ENCODE data around the gene FSTL3.

FSTL3 gene

DNA sequence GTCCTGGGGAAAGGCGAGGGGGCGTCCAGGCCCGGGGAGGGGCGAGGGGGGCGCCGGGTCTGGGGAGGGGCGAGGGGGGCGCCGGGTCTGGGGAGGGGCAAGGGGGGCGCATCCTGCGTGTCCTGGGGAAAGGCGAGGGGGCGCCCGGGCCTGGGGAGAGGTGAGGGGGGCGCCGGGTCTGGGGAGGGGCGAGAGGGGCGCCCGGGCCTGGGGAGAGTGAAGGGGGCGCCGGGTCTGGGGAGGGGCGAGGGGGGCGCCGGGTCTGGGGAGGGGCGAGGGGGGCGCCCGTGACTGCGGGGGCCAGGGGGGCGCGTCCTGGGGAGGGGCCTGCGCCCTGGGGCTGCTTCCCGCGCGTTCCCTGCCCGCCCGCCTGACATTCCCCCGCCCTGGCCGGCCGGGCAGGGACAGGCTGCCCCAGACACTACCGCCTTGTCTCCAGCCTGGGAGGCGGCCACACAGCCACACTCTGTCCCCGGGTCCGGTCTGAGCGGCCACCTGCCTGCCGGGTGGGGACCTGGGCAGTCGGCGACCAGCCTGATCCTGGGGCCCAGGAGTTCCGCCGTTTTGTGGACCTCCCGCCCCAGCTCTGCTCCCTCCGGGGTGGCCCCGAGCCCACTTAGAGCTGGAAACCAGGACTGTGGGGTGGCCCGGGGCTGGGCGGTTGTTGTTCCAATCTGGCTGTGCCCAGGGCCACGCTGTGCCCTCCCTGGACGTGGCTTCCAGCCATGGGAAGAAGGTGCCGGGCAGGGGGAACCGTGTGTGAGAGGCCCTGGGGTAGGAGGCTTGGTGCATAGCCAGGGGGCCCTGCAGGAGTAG is 44.4 kb downstream of the FSTL3 start:
- Mint-ChIP-seq H3K36me3 (ENCODE audit: low read depth) (peaks cover 8% of the 10 kb centered on the region), H3K27me3 (ENCODE audit: low read depth) (no peaks in the 10 kb centered on the region), H3K27ac (peak overlapping the region in 2 of 3 experiments; percentile 74 to 82), H3K9me3 (no peaks in the 10 kb centered on the region), H3K4me1 (peaks cover 15% of the 10 kb centered on the region), H3K4me3 (peak overlapping the region; percentile 43 to 60 (median 45))
- TF ChIP-seq, protein P1, sequence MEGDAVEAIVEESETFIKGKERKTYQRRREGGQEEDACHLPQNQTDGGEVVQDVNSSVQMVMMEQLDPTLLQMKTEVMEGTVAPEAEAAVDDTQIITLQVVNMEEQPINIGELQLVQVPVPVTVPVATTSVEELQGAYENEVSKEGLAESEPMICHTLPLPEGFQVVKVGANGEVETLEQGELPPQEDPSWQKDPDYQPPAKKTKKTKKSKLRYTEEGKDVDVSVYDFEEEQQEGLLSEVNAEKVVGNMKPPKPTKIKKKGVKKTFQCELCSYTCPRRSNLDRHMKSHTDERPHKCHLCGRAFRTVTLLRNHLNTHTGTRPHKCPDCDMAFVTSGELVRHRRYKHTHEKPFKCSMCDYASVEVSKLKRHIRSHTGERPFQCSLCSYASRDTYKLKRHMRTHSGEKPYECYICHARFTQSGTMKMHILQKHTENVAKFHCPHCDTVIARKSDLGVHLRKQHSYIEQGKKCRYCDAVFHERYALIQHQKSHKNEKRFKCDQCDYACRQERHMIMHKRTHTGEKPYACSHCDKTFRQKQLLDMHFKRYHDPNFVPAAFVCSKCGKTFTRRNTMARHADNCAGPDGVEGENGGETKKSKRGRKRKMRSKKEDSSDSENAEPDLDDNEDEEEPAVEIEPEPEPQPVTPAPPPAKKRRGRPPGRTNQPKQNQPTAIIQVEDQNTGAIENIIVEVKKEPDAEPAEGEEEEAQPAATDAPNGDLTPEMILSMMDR (IDR thresholded peaks at IDR 0.05; ENCODE audit: unreplicated experiment in 3 of 3), result no peak

DNA sequence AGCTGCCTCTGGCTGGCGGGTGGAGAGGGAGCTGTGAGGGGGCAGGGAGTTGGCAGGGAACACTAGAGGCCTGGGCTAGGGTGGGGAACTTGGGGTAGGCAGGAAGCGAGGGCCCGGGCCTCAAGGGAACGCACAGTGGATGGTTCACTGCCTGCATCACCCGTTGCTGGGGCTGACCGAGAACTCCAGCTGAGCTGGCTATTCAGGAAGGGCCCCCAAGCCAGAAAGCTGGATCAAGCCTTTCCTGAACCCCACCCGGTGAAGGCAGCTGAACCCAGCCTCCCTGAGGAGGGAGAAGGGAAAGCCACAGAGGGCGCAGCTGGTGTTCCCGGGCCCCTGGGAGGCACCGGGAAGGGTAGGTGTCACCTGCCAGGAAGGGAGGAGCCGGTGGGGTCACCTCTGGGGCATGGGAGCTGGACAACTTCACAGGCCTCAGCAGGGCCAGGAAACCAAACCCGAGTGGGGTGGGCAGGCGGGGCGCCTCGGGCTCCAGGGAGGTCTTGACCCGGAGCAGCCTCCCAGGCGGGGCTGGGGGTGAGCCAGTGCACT is 46.4 kb downstream of the FSTL3 start:
- TF ChIP-seq, protein P1 (IDR thresholded peaks at IDR 0.05; ENCODE audit: unreplicated experiment in 3 of 3), result no peak
- Mint-ChIP-seq H3K36me3 (ENCODE audit: low read depth) (peaks cover 7% of the 10 kb centered on the region), H3K27me3 (ENCODE audit: low read depth) (no peaks in the 10 kb centered on the region), H3K4me1 (peaks cover 11% of the 10 kb centered on the region), H3K27ac (peak overlapping the region in 1 of 3 experiments; percentile 78), H3K9me3 (no peaks in the 10 kb centered on the region), H3K4me3 (no peak overlapping the region)

DNA sequence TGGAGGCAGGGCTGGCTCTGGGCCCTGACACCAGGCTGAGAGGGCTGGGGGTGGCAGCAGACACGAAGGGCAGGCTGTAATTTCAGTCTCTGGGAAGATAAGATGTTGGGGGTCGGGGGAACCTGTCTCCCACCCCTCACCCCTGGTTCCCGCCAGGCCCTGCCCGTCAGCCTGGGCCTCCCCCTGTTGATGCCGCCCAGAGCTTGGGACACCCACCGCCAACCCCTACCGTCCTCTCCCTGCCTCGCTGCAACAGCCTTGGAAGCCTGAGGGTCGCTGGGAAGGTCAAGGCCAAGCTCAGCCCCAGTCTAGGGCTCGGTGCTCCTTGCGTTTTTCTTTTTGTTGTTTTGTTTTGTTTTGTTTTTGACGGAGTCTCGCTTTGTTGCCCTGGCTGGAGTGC is 47.1 kb downstream of the FSTL3 start:
- Mint-ChIP-seq H3K27ac (peak overlapping the region in 1 of 3 experiments; percentile 78), H3K27me3 (ENCODE audit: low read depth) (no peaks in the 10 kb centered on the region), H3K9me3 (no peaks in the 10 kb centered on the region), H3K4me3 (no peak overlapping the region), H3K4me1 (peaks cover 5% of the 10 kb centered on the region), H3K36me3 (ENCODE audit: low read depth) (peaks cover 4% of the 10 kb centered on the region)
- TF ChIP-seq, protein P1 (IDR thresholded peaks at IDR 0.05; ENCODE audit: unreplicated experiment in 3 of 3), result no peak

DNA sequence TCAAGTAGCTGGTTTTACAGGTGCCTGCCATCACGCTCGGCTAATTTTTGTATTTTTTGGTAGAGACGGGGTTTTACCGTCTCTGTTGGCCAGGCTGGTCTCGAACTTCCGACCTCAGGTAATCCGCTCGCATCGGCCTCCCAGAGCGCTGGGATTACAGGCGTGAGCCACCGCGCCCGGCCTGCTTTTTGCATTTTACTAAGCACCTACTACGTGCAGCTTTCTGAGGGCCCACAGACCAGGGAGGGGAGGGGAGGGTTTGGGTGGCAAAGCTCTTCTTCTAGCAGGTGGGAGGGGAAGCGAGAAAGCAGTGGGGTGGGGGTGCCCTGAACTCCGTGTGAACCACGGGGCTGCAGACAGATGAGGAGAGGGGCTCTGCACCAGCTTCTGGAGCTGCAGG is 47.5 kb downstream of the FSTL3 start:
- Mint-ChIP-seq H3K36me3 (ENCODE audit: low read depth) (peaks cover 4% of the 10 kb centered on the region), H3K4me3 (no peak overlapping the region), H3K27me3 (ENCODE audit: low read depth) (no peaks in the 10 kb centered on the region), H3K9me3 (no peaks in the 10 kb centered on the region), H3K4me1 (peaks cover under 1% of the 10 kb centered on the region), H3K27ac (peak overlapping the region in 1 of 3 experiments; percentile 78)
- TF ChIP-seq, protein P1 (IDR thresholded peaks at IDR 0.05; ENCODE audit: unreplicated experiment in 3 of 3), result no peak

DNA sequence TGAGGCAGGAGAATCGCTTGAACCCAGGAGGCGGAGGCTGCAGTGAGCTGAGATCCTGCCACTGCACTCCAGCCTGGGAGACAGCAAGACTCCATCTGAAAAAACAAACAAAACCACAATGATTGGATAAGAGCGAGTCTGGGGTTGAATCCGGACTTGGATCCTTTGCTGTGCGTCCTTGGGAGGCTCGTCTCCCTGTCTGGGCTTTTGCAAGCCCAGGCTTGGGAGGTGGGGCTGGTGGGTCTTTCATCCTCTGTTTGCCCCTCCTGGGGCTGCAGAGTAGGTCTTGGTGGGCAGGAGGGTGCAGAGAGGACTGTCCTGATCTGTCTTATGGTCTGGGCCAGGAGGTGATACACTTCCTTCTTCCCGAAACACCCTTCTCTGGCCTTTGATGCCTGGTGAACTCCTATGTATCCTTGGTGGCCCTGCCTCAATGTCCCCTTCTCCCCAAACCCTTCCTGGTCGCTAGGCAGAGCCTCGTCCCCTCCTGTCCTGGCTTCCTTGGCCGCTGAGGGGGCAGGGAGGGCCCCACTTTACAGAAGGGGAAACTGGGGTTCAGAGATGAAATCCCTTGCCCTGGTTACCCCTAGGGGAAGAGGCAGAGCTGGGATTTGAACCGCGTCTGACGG is 49.4 kb downstream of the FSTL3 start:
- Mint-ChIP-seq H3K4me1 (no peaks in the 10 kb centered on the region), H3K27me3 (ENCODE audit: low read depth) (no peaks in the 10 kb centered on the region), H3K4me3 (no peak overlapping the region), H3K36me3 (ENCODE audit: low read depth) (peaks cover 8% of the 10 kb centered on the region), H3K27ac (peak overlapping the region in 1 of 3 experiments; percentile 48), H3K9me3 (no peaks in the 10 kb centered on the region)
- TF ChIP-seq, protein P1 (IDR thresholded peaks at IDR 0.05; ENCODE audit: unreplicated experiment in 3 of 3), result no peak
